H1 (cell line): ENCODE measurements around the gene CIC. TPM values are rescaled to one million over a fixed set of nuclear protein-coding genes. Genes with fewer than 3 reads are reported as not detected.

ENCODE experiments used
- POLR2A ChIP-seq, 2 experiments: IDR thresholded peaks; 1 replicate in 1 of 2; 2 replicates in 1 of 2; pipeline ENCODE4 v1.6.1; 2011; ENCODE audit warnings: low read depth in 2 of 2, low read length in 2 of 2, mild to moderate bottlenecking in 2 of 2; ENCODE audit errors: control extremely low read depth in 1 of 2
- TAF1 ChIP-seq: IDR thresholded peaks from 2 replicates; pipeline ENCODE4 v1.6.1; 2011; ENCODE audit warnings: mild to moderate bottlenecking, low read depth, low read length
- polyA plus RNA-seq, 7 experiments: library from polyadenylated mRNA; depleted of rRNA in 3 of 7; stranded (reverse) in 5 of 7; unstranded in 2 of 7; fragments of >200 nt in 5 of 7; fragments of 200-250 nt in 2 of 7; gene quantifications; 1 replicate in 5 of 7; 2 replicates in 1 of 7; 4 replicates in 1 of 7; pipeline versions ENCODE4 v1.2.1 to v1.2.3, GENCODE V29; 2011 to 2013; ENCODE audit warnings: missing spikeins in 2 of 7, mixed read lengths in 2 of 7
- total RNA-seq: library from RNA; stranded (reverse); fragmentation: NEBNext Ultra II Directional; extraction: Animal tissue kit (Norgen Biotek cat#: 25700); gene quantifications from 2 replicates; pipeline ENCODE4 v1.2.1, GENCODE V29; 2021
- TF ChIP-seq, protein P1 (sequence below): IDR thresholded peaks from 2 replicates; pipeline ENCODE4 v1.6.1; 2012; ENCODE audit warnings: inconsistent platforms

The CIC gene
- total and polyA plus RNA-seq, 2 of the 8 experiments (the other 6 are each of a cell fraction or from before 2014, with no cell fraction given), result 13.2 to 43.6 TPM

GRCh38 chr19:42253245-42254088 is 15.6 kb upstream of the CIC start (continued):
- TF ChIP-seq POLR2A (IDR thresholded peaks at IDR 0.05; ENCODE audit: control extremely low read depth in 1 of 2, low read depth in 2 of 2, low read length in 2 of 2) (peak in 1 of 2 experiments; percentile 72; a peak in 1 of 3 replicates), TAF1 (0 out of 2 replicates have a peak, but pooled peaks have one; percentile 54)
- TF ChIP-seq, protein P1, sequence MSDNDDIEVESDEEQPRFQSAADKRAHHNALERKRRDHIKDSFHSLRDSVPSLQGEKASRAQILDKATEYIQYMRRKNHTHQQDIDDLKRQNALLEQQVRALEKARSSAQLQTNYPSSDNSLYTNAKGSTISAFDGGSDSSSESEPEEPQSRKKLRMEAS, result peak; percentile 7; the same call in 1 of the 2 replicates
- TF ChIP-seq, all 59 proteins: peak for 9
